PFSK-1 (cell line): ENCODE measurements around the gene INF2.

Experiments used
- FOXP2 ChIP-seq: optimal IDR thresholded peaks from 2 replicates; pipeline ENCODE3; 2011; ENCODE audit warnings: borderline replicate concordance, control low read depth, inconsistent platforms; ENCODE audit not compliant: insufficient read depth; ENCODE audit errors: extremely low read length, extremely low read depth
- POLR2AphosphoS5 ChIP-seq: IDR thresholded peaks from 2 replicates; pipeline ENCODE4 v1.6.1; 2012; ENCODE audit warnings: low read depth, mild to moderate bottlenecking, control low read depth, low read length, moderate library complexity
- REST ChIP-seq, 2 experiments: IDR thresholded peaks; 2 replicates each; pipeline versions ENCODE4 v1.6.1 to v1.8.0; 2011 to 2012; ENCODE audit warnings: low read depth in 2 of 2, low read length in 2 of 2, control low read depth in 1 of 2, inconsistent platforms in 1 of 2, mild to moderate bottlenecking in 1 of 2, moderate library complexity in 1 of 2; ENCODE audit not compliant: insufficient read depth in 1 of 2
- SIN3A ChIP-seq: IDR thresholded peaks from 2 replicates; pipeline ENCODE4 v1.6.1; 2012; ENCODE audit warnings: mild to moderate bottlenecking, low read length, moderate library complexity, borderline replicate concordance; ENCODE audit not compliant: insufficient read depth
- TAF1 ChIP-seq: IDR thresholded peaks from 2 replicates; pipeline ENCODE4 v1.6.1; 2012; ENCODE audit warnings: low read length, control low read depth, borderline replicate concordance; ENCODE audit not compliant: insufficient read depth

Gene INF2

GRCh38 chr14:104692939-104693315 lies 3.5 kb downstream of the INF2 start:
- TF ChIP-seq SIN3A (no peak), FOXP2 (no peak), REST (IDR thresholded peaks at IDR 0.05; ENCODE audit: insufficient read depth in 1 of 2, low read depth in 2 of 2, low read length in 2 of 2) (no peak), TAF1 (no peak), POLR2AphosphoS5 (no peak)

- TF ChIP-seq REST (IDR thresholded peaks at IDR 0.05; ENCODE audit: insufficient read depth in 1 of 2, low read depth in 2 of 2, low read length in 2 of 2) (no peak), FOXP2 (no peak), TAF1 (no peak), SIN3A (no peak), POLR2AphosphoS5 (no peak)
These were observed 4.3 kb downstream of the INF2 start for GRCh38 chr14:104693482-104694431.

GRCh38 chr14:104694475-104694950 lies 5.1 kb downstream of the INF2 start:
- TF ChIP-seq POLR2AphosphoS5 (no peak), SIN3A (no peak), TAF1 (no peak), FOXP2 (no peak), REST (IDR thresholded peaks at IDR 0.05; ENCODE audit: insufficient read depth in 1 of 2, low read depth in 2 of 2, low read length in 2 of 2) (no peak)

- no peak for TF ChIP-seq TAF1
- no peak for TF ChIP-seq FOXP2
- TF ChIP-seq SIN3A = no peak
- no peak for TF ChIP-seq REST (IDR thresholded peaks at IDR 0.05; ENCODE audit: insufficient read depth in 1 of 2, low read depth in 2 of 2, low read length in 2 of 2)
- TF ChIP-seq POLR2AphosphoS5 = no peak
These were observed 5.7 kb downstream of the INF2 start for GRCh38 chr14:104694991-104695659.
